HG02759 (cell line): ENCODE data around the gene MKKS.

Experiments
- ATAC-seq: cut with Tn5 transposase; IDR thresholded peaks from one replicate; pipeline ENCODE4 v1.9.1; 2021; ENCODE audit warnings: mild to moderate bottlenecking, moderate library complexity; ENCODE audit not compliant: unreplicated experiment

Gene MKKS

GRCh38 chr20:10433623-10434466 is at the start of gene MKKS:
Gene MKKS, minus strand, starts transcription at chr20:10434222. Its CDS starts 20,708 bp downstream, at chr20:10413514.
- peak; percentile 63 for ATAC-seq

- ATAC-seq, result no peak
Measured at GRCh38 chr20:10483691-10484090, 49.7 kb upstream of the MKKS start.

- ATAC-seq, result no peak
Measured at GRCh38 chr20:10481676-10482075, 47.7 kb upstream of the MKKS start.

GRCh38 chr20:10478930-10479329 is 44.9 kb upstream of the MKKS start:
- ATAC-seq, result no peak

- ATAC-seq, result peak; percentile 76
Measured at GRCh38 chr20:10478205-10478604, 44.2 kb upstream of the MKKS start.

GRCh38 chr20:10476319-10476724 is 42.3 kb upstream of the MKKS start:
- ATAC-seq, result peak; percentile 72

GRCh38 chr20:10475225-10475624 is 41.2 kb upstream of the MKKS start:
- no peak for ATAC-seq

GRCh38 chr20:10474606-10475184 is 40.7 kb upstream of the MKKS start:
- no peak for ATAC-seq

- ATAC-seq, result no peak
Measured at GRCh38 chr20:10472871-10473270, 38.8 kb upstream of the MKKS start.

GRCh38 chr20:10470276-10470675 is 36.3 kb upstream of the MKKS start:
- ATAC-seq, result no peak

- ATAC-seq, result peak; percentile 62
Measured at GRCh38 chr20:10469599-10469998, 35.6 kb upstream of the MKKS start.

GRCh38 chr20:10469056-10469455 is 35.0 kb upstream of the MKKS start:
- ATAC-seq, result no peak

GRCh38 chr20:10468340-10468845 is 34.4 kb upstream of the MKKS start:
- ATAC-seq, result no peak

GRCh38 chr20:10467681-10468339 is 33.8 kb upstream of the MKKS start:
- no peak for ATAC-seq

- ATAC-seq, result no peak
Measured at GRCh38 chr20:10466855-10467254, 32.8 kb upstream of the MKKS start.

- no peak for ATAC-seq
Measured at GRCh38 chr20:10466325-10466724, 32.3 kb upstream of the MKKS start.

GRCh38 chr20:10465135-10465534 is 31.1 kb upstream of the MKKS start:
- ATAC-seq, result no peak

- ATAC-seq, result no peak
Measured at GRCh38 chr20:10463622-10464021, 29.6 kb upstream of the MKKS start.

- no peak for ATAC-seq
Measured at GRCh38 chr20:10462516-10462915, 28.5 kb upstream of the MKKS start.

GRCh38 chr20:10461495-10461894 is 27.5 kb upstream of the MKKS start:
- ATAC-seq, result no peak

- ATAC-seq, result no peak
Measured at GRCh38 chr20:10454151-10454750, 20.2 kb upstream of the MKKS start.
